C4-2B (cell line): ENCODE data around the gene GALNTL6.

Experiments used
- ZFX ChIP-seq: fragments of 450-650 bp; IDR thresholded peaks from 2 replicates; pipeline ENCODE4 v1.6.1; 2017
- TF ChIP-seq, protein P1 (sequence below): fragments of 450-650 bp; conservative IDR thresholded peaks from 2 replicates; pipeline ENCODE4 v1.5.1; 2017; ENCODE audit warnings: mild to moderate bottlenecking

GRCh38 chr4:172514801-172515200 lies 701.6 kb downstream of the GALNTL6 start:
- TF ChIP-seq, protein P1, sequence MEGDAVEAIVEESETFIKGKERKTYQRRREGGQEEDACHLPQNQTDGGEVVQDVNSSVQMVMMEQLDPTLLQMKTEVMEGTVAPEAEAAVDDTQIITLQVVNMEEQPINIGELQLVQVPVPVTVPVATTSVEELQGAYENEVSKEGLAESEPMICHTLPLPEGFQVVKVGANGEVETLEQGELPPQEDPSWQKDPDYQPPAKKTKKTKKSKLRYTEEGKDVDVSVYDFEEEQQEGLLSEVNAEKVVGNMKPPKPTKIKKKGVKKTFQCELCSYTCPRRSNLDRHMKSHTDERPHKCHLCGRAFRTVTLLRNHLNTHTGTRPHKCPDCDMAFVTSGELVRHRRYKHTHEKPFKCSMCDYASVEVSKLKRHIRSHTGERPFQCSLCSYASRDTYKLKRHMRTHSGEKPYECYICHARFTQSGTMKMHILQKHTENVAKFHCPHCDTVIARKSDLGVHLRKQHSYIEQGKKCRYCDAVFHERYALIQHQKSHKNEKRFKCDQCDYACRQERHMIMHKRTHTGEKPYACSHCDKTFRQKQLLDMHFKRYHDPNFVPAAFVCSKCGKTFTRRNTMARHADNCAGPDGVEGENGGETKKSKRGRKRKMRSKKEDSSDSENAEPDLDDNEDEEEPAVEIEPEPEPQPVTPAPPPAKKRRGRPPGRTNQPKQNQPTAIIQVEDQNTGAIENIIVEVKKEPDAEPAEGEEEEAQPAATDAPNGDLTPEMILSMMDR: no peak
- no peak for TF ChIP-seq ZFX
